K562 (cell line): ENCODE data around the gene MYH6.

ENCODE experiments used
- CBX1 ChIP-seq: sonication (generic); IDR thresholded peaks from 2 replicates; pipeline ENCODE4 v1.6.1; 2016; ENCODE audit warnings: antibody characterized with exemption, low read depth, mild to moderate bottlenecking
- CBX2 ChIP-seq: fragments of 200-600 bp; sonication (generic); IDR thresholded peaks from one replicate; pipeline ENCODE4 v1.6.1; 2012; ENCODE audit warnings: mild to moderate bottlenecking, low read length, inconsistent platforms; ENCODE audit not compliant: insufficient read depth, poor library complexity, severe bottlenecking
- CBX8 ChIP-seq: fragments of 200-600 bp; sonication (generic); IDR thresholded peaks from 2 replicates; pipeline ENCODE4 v1.6.1; 2012; ENCODE audit warnings: borderline replicate concordance, mixed run types, low read depth, mild to moderate bottlenecking, moderate library complexity, mixed read lengths, low read length, control low read depth, inconsistent platforms; ENCODE audit not compliant: poor library complexity, severe bottlenecking; ENCODE audit errors: extremely low read depth
- CREM ChIP-seq: IDR thresholded peaks from 2 replicates; pipeline ENCODE4 v1.6.1; 2014; ENCODE audit warnings: antibody characterized with exemption, low read depth
- DACH1 ChIP-seq: fragments of 450-650 bp; IDR thresholded peaks from 2 replicates; pipeline ENCODE4 v1.6.1; 2018; ENCODE audit not compliant: partially characterized antibody
- POLR2A ChIP-seq: fragments of 450-650 bp; conservative IDR thresholded peaks from 2 replicates; pipeline ENCODE4 v1.6.1; 2016
- REST ChIP-seq, 2 experiments: fragments of 450-650 bp; formaldehyde crosslinking in 1 of 2; IDR thresholded peaks; 2 replicates each; pipeline versions ENCODE4 v1.4.0 to v1.6.1; 2014 to 2020; ENCODE audit warnings: mild to moderate bottlenecking in 2 of 2, borderline replicate concordance in 1 of 2, low read depth in 1 of 2
- SMC3 ChIP-seq: conservative IDR thresholded peaks from 2 replicates; pipeline ENCODE4 v1.6.1; 2011; ENCODE audit warnings: low read depth, low read length, improper control_type of control experiment; ENCODE audit not compliant: insufficient read depth
- TGIF2 ChIP-seq: sonication (generic); formaldehyde crosslinking; IDR thresholded peaks from 2 replicates; pipeline ENCODE4 v1.8.1; 2022; ENCODE audit warnings: mild to moderate bottlenecking, missing genetic modification reagents, moderate library complexity
- U2AF1 ChIP-seq: fragments of 200-400 bp; formaldehyde crosslinking; optimal IDR thresholded peaks from 2 replicates; pipeline ENCODE3; 2017; ENCODE audit warnings: mild to moderate bottlenecking, low read depth, low read length, moderate library complexity
- ZNF184 ChIP-seq: sonication (generic); formaldehyde crosslinking; IDR thresholded peaks from 2 replicates; pipeline ENCODE4 v1.5.0; 2020; ENCODE audit warnings: missing genetic modification reagents
- TF ChIP-seq, protein P1 (sequence below): fragments of 250-450 bp; sonication (Bioruptor Pico); IDR thresholded peaks from 2 replicates; pipeline ENCODE4 v1.8.0; 2022; ENCODE audit warnings: moderate library complexity, mild to moderate bottlenecking, inconsistent platforms
- TF ChIP-seq, protein P2 (sequence below), 3 experiments: IDR thresholded peaks in 2 of 3; conservative IDR thresholded peaks in 1 of 3; 2 replicates each; pipeline ENCODE4 v1.5.1; 2011 to 2012; ENCODE audit warnings: low read length in 3 of 3, mild to moderate bottlenecking in 3 of 3, control low read depth in 2 of 3, improper control_type of control experiment in 1 of 3, inconsistent platforms in 1 of 3, low read depth in 1 of 3, mixed read lengths in 1 of 3, moderate library complexity in 1 of 3; ENCODE audit not compliant: insufficient read depth in 2 of 3
- TF ChIP-seq, protein P3 (sequence below): fragments of 450-650 bp; formaldehyde crosslinking; IDR thresholded peaks from 2 replicates; pipeline ENCODE4 v1.4.0; 2022; ENCODE audit warnings: missing genetic modification characterization

DNA sequence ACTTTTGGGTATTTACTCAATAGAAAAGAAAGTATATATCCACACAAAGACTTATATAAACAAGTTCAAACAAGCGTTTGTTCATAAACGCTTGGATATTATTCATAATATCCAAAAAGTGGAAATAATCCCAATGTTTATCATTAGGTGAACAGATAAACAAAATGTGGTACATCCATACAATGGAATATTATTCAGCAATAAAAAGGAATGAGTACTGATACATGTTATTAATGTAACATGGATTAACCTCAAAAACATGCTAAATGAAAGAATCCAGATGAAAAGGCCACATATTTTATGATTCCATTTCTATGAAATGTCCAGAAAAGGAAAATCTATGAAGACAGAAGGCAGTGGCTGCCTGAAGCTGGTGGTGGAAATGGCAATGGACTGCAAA, 44.2 kb upstream of the MYH6 start:
- TF ChIP-seq, protein P1, sequence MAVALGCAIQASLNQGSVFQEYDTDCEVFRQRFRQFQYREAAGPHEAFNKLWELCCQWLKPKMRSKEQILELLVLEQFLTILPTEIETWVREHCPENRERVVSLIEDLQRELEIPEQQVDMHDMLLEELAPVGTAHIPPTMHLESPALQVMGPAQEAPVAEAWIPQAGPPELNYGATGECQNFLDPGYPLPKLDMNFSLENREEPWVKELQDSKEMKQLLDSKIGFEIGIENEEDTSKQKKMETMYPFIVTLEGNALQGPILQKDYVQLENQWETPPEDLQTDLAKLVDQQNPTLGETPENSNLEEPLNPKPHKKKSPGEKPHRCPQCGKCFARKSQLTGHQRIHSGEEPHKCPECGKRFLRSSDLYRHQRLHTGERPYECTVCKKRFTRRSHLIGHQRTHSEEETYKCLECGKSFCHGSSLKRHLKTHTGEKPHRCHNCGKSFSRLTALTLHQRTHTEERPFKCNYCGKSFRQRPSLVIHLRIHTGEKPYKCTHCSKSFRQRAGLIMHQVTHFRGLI (CRISPR knock-in tag): no peak
- TF ChIP-seq, protein P2, sequence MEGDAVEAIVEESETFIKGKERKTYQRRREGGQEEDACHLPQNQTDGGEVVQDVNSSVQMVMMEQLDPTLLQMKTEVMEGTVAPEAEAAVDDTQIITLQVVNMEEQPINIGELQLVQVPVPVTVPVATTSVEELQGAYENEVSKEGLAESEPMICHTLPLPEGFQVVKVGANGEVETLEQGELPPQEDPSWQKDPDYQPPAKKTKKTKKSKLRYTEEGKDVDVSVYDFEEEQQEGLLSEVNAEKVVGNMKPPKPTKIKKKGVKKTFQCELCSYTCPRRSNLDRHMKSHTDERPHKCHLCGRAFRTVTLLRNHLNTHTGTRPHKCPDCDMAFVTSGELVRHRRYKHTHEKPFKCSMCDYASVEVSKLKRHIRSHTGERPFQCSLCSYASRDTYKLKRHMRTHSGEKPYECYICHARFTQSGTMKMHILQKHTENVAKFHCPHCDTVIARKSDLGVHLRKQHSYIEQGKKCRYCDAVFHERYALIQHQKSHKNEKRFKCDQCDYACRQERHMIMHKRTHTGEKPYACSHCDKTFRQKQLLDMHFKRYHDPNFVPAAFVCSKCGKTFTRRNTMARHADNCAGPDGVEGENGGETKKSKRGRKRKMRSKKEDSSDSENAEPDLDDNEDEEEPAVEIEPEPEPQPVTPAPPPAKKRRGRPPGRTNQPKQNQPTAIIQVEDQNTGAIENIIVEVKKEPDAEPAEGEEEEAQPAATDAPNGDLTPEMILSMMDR (IDR thresholded peaks at IDR 0.05 in 2 of 3, conservative IDR thresholded peaks at IDR 0.05 in 1 of 3; ENCODE audit: insufficient read depth in 2 of 3, low read depth in 1 of 3, low read length in 3 of 3): no peak
- TF ChIP-seq SMC3 (no peak), CBX8 (no peak), TGIF2 (CRISPR knock-in tag) (no peak), POLR2A (no peak), U2AF1 (no peak), REST (IDR thresholded peaks at IDR 0.05; ENCODE audit: borderline replicate concordance) (no peak), REST (CRISPR knock-in tag; IDR thresholded peaks at IDR 0.05; ENCODE audit: low read depth) (no peak), DACH1 (no peak), ZNF184 (CRISPR knock-in tag) (no peak), CREM (no peak), CBX2 (no peak), CBX1 (no peak)
- TF ChIP-seq, protein P3, sequence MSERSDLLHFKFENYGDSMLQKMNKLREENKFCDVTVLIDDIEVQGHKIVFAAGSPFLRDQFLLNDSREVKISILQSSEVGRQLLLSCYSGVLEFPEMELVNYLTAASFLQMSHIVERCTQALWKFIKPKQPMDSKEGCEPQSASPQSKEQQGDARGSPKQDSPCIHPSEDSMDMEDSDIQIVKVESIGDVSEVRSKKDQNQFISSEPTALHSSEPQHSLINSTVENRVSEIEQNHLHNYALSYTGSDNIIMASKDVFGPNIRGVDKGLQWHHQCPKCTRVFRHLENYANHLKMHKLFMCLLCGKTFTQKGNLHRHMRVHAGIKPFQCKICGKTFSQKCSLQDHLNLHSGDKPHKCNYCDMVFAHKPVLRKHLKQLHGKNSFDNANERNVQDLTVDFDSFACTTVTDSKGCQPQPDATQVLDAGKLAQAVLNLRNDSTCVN (CRISPR knock-in tag): no peak
